Mesendoderm (in vitro differentiated cells): ENCODE results near the gene APEX2.
"Not testable (repeated sequence)": the region's sequence is repeated elsewhere in the genome, so short reads cannot be mapped to it uniquely, and the experiment has no call there.

Experiments
- DNase-seq: peaks from one replicate; pipeline ENCODE4 v3.0.0; 2013
- H2AK5ac ChIP-seq: 2 replicates; pipeline ENCODE4 v1.6.1; 2013; ENCODE audit warnings: low read length, inconsistent platforms
- H2BK120ac ChIP-seq: 2 replicates; pipeline ENCODE4 v1.6.1; 2013; ENCODE audit warnings: low read depth, mild to moderate bottlenecking, low read length, moderate library complexity, mixed read lengths
- H2BK15ac ChIP-seq: replicated peaks from 2 replicates; pipeline ENCODE4 v1.6.1; 2013; ENCODE audit warnings: low read depth, mild to moderate bottlenecking, moderate library complexity
- H2BK5ac ChIP-seq: 2 replicates; pipeline ENCODE4 v1.6.1; 2013; ENCODE audit warnings: low read length, inconsistent platforms
- H3K18ac ChIP-seq: 2 replicates; pipeline ENCODE4 v1.6.1; 2013; ENCODE audit warnings: mild to moderate bottlenecking, low read length, mixed read lengths
- H3K23ac ChIP-seq: one replicate; pipeline ENCODE4 v1.6.1; 2013; ENCODE audit warnings: low read length
- H3K27ac ChIP-seq: 2 replicates; pipeline ENCODE4 v1.5.1; 2013; ENCODE audit warnings: low read depth, mild to moderate bottlenecking, inconsistent platforms, low read length, moderate library complexity
- H3K27me3 ChIP-seq: 2 replicates; pipeline ENCODE4 v1.6.1; 2013; ENCODE audit warnings: low read length, control low read depth, mild to moderate bottlenecking, inconsistent platforms; ENCODE audit not compliant: insufficient read depth, poor library complexity
- H3K36me3 ChIP-seq: 2 replicates; pipeline ENCODE4 v1.6.1; 2013; ENCODE audit warnings: low read length, inconsistent platforms; ENCODE audit not compliant: control insufficient read depth, insufficient read depth
- H3K4ac ChIP-seq: one replicate; pipeline ENCODE4 v1.6.1; 2013; ENCODE audit warnings: low read depth, mild to moderate bottlenecking, low read length, moderate library complexity
- H3K4me1 ChIP-seq: 2 replicates; pipeline ENCODE4 v1.6.1; 2013; ENCODE audit warnings: low read depth, low read length, inconsistent platforms; ENCODE audit not compliant: control insufficient read depth
- H3K4me2 ChIP-seq: 2 replicates; pipeline ENCODE4 v1.6.1; 2013; ENCODE audit warnings: low read length
- H3K4me3 ChIP-seq: 2 replicates; pipeline ENCODE4 v1.5.1; 2013; ENCODE audit warnings: mild to moderate bottlenecking, low read length
- H3K56ac ChIP-seq: one replicate; pipeline ENCODE4 v1.6.1; 2013; ENCODE audit warnings: low read length
- H3K79me1 ChIP-seq: 2 replicates; pipeline ENCODE4 v1.6.1; 2013; ENCODE audit warnings: low read length, inconsistent platforms
- H3K79me2 ChIP-seq: 2 replicates; pipeline ENCODE4 v1.6.1; 2013; ENCODE audit warnings: mild to moderate bottlenecking, low read length; ENCODE audit not compliant: control insufficient read depth, insufficient read depth
- H3K9ac ChIP-seq: 2 replicates; pipeline ENCODE4 v1.6.1; 2013; ENCODE audit warnings: low read length, inconsistent platforms
- H4K5ac ChIP-seq: one replicate; pipeline ENCODE4 v1.6.1; 2013; ENCODE audit warnings: low read length
- H4K8ac ChIP-seq: one replicate; pipeline ENCODE4 v1.6.1; 2013; ENCODE audit warnings: low read depth, mild to moderate bottlenecking, control low read depth, low read length, moderate library complexity
- WGBS: extraction: QIAGEN DNeasy Blood & Tissue Kit; methylation state at CpG from one replicate; pipeline ENCODE4 v1.1.7; 2013; ENCODE audit warnings: low lambda C conversion rate, missing lambda C conversion rate; ENCODE audit not compliant: insufficient coverage; ENCODE audit errors: extremely low coverage; 5-methylcytosine and 5-hydroxymethylcytosine counted together

Gene APEX2

GRCh38 chrX:55033429-55033828 lies 33.3 kb downstream of the APEX2 start:
- H3K27ac ChIP-seq = no peak overlapping the region
- H2BK15ac ChIP-seq = no peak overlapping the region
- no peaks in the 10 kb centered on the region for H3K79me1 ChIP-seq
- H3K4me3 ChIP-seq = no peak overlapping the region
- H3K56ac ChIP-seq = no peak overlapping the region
- H3K36me3 ChIP-seq = no peaks in the 10 kb centered on the region
- H2BK5ac ChIP-seq = no peak overlapping the region
- no peak overlapping the region for H3K18ac ChIP-seq
- no peak overlapping the region for H3K4me2 ChIP-seq
- no peak overlapping the region for H3K4ac ChIP-seq
- H2BK120ac ChIP-seq = no peak overlapping the region
- WGBS = no CpG with 5 or more reads among the region's 2 CpGs
- no peaks in the 10 kb centered on the region for H3K79me2 ChIP-seq
- no peak overlapping the region for H4K5ac ChIP-seq
- no peaks in the 10 kb centered on the region for H3K4me1 ChIP-seq
- H4K8ac ChIP-seq = no peak overlapping the region
- DNase-seq = no peak
- H2AK5ac ChIP-seq = no peak overlapping the region
- H3K23ac ChIP-seq = no peak overlapping the region
- H3K27me3 ChIP-seq = no peaks in the 10 kb centered on the region
- H3K9ac ChIP-seq = no peak overlapping the region

GRCh38 chrX:55039471-55039870 lies 39.3 kb downstream of the APEX2 start:
- Histone ChIP-seq H2BK120ac (no peak overlapping the region), H3K4me2 (no peak overlapping the region), H4K5ac (no peak overlapping the region), H2BK5ac (no peak overlapping the region), H3K79me1 (no peaks in the 10 kb centered on the region), H3K23ac (no peak overlapping the region), H3K4ac (no peak overlapping the region), H3K36me3 (no peaks in the 10 kb centered on the region), H3K27me3 (no peaks in the 10 kb centered on the region), H2AK5ac (no peak overlapping the region), H3K4me3 (no peak overlapping the region), H3K9ac (no peak overlapping the region), H3K56ac (no peak overlapping the region), H3K18ac (no peak overlapping the region), H3K27ac (no peak overlapping the region), H4K8ac (no peak overlapping the region), H3K79me2 (no peaks in the 10 kb centered on the region), H3K4me1 (no peaks in the 10 kb centered on the region), H2BK15ac (no peak overlapping the region)
- no peak for DNase-seq
- WGBS = no CpG with 5 or more reads among the region's 3 CpGs

DNA sequence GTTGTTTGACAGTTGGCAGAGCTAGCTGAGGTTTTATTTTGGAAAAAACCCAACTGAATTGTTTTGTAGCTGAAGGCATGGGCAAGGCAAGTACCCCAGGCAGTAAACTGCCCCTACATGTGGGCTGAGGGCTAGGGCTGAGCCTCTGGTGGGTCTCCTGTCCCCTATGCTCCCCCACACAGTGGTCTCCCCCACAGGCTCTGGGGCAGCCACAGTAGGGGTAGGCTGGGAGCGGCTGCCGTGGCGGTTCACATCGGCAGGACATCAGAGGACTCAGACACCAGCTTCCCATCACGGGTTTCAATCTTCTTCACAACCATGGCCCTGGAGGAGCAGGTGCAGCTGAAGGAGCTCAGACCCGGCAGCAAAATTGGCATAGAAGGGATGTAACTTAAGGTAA lies 41.4 kb downstream of the APEX2 start:
- Histone ChIP-seq H2BK120ac (no peak overlapping the region), H3K36me3 (no peaks in the 10 kb centered on the region), H3K27me3 (no peaks in the 10 kb centered on the region), H2BK5ac (no peak overlapping the region), H3K56ac (no peak overlapping the region), H3K9ac (no peak overlapping the region), H4K8ac (no peak overlapping the region), H3K23ac (no peak overlapping the region), H3K4me2 (no peak overlapping the region), H3K27ac (no peak overlapping the region), H3K4me1 (no peaks in the 10 kb centered on the region), H3K79me2 (no peaks in the 10 kb centered on the region), H3K18ac (no peak overlapping the region), H2BK15ac (no peak overlapping the region), H3K4me3 (no peak overlapping the region), H3K4ac (no peak overlapping the region), H3K79me1 (no peaks in the 10 kb centered on the region), H4K5ac (no peak overlapping the region), H2AK5ac (no peak overlapping the region)
- DNase-seq = no peak
- WGBS = no CpG with 5 or more reads among the region's 6 CpGs

GRCh38 chrX:55050599-55050998 lies 50.4 kb downstream of the APEX2 start:
- H3K9ac ChIP-seq, H3K56ac ChIP-seq, DNase-seq, H2BK5ac ChIP-seq, H3K36me3 ChIP-seq, H4K8ac ChIP-seq, H3K18ac ChIP-seq, H3K27ac ChIP-seq, H3K4me3 ChIP-seq, H2BK15ac ChIP-seq, H4K5ac ChIP-seq, H3K79me1 ChIP-seq, H3K4me2 ChIP-seq, H3K27me3 ChIP-seq, H2AK5ac ChIP-seq, H3K4me1 ChIP-seq, H3K4ac ChIP-seq, H3K79me2 ChIP-seq, H3K23ac ChIP-seq, H2BK120ac ChIP-seq: not testable (repeated sequence)
- WGBS = no CpG with 5 or more reads among the region's 2 CpGs

DNA sequence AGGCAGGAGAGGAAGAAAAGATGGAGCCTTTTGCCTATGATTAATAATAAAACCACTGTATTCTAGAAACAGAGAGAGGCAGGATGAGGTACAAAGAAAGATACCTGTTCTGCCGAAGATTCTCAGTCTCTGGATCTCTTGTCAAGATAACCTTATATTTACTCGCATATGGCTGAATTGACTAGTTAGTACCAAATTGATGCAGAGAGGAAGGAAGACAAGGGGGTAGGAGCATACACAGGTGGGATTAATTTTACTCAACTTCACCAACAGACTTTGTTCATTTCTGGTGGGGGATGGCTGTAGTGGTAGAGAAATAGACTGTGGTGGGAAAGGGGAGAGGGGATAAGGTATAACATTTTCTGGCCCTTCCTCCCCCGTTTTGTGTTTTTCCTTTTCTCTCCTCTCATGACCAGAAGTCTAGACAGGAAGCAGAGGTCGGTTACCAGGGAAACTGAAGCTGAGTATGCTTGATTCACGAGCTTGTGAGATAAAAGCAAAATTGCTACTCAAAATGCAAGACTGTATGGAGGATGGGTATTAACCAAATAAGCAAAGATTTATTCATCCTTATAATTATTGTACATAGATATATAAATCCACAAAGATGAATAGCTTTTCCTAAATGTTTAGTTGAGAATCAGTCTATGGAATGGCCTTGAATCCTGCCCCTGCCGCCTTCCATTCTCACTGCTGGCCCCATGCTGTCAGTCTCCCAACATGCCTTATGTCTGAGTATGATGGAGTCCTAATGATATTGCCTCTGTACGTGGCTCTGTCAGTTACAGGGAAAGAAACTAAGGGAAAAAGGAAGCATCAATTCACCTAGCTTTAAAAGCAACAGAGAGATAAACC lies 56.9 kb downstream of the APEX2 start:
- DNase-seq = peak; percentile 1

More for the DNA sequence above, 56.9 kb downstream of the APEX2 start:
- Histone ChIP-seq H3K27me3 (no peaks in the 10 kb centered on the region), H3K27ac (no peak overlapping the region), H3K79me1 (no peaks in the 10 kb centered on the region), H2BK15ac (no peak overlapping the region), H3K4me2 (no peak overlapping the region), H3K18ac (no peak overlapping the region), H3K4me1 (no peaks in the 10 kb centered on the region), H3K9ac (no peak overlapping the region), H2AK5ac (no peak overlapping the region), H3K4ac (no peak overlapping the region), H2BK5ac (no peak overlapping the region), H3K56ac (no peak overlapping the region), H4K5ac (no peak overlapping the region), H3K79me2 (no peaks in the 10 kb centered on the region), H3K4me3 (no peak overlapping the region), H2BK120ac (no peak overlapping the region), H3K36me3 (no peaks in the 10 kb centered on the region), H3K23ac (no peak overlapping the region), H4K8ac (no peak overlapping the region)
- WGBS = no CpG with 5 or more reads among the region's 7 CpGs
